KMS-11 (cell line): ENCODE results near the gene MPRIP.

Experiments used
- H2AFZ ChIP-seq: fragments of 200-600 bp; sonication (generic); 2 replicates; pipeline ENCODE4 v1.6.1; 2016; ENCODE audit warnings: antibody characterized with exemption, mixed run types, low read depth
- H3K27ac ChIP-seq: fragments of 200-600 bp; sonication (generic); 2 replicates; pipeline ENCODE4 v1.6.1; 2016; ENCODE audit warnings: mild to moderate bottlenecking, mixed run types
- H3K27me3 ChIP-seq: fragments of 200-600 bp; sonication (generic); 2 replicates; pipeline ENCODE4 v1.6.1; 2017; ENCODE audit warnings: mild to moderate bottlenecking, low read depth, mixed run types, moderate library complexity; ENCODE audit not compliant: insufficient read depth
- H3K36me3 ChIP-seq: fragments of 200-600 bp; sonication (generic); 2 replicates; pipeline ENCODE4 v1.6.1; 2017; ENCODE audit warnings: mild to moderate bottlenecking, mixed run types; ENCODE audit not compliant: insufficient read depth
- H3K4me1 ChIP-seq: fragments of 200-600 bp; sonication (generic); 2 replicates; pipeline ENCODE4 v1.6.1; 2016; ENCODE audit warnings: mild to moderate bottlenecking, low read depth, mixed run types; ENCODE audit not compliant: poor library complexity, severe bottlenecking
- H3K4me2 ChIP-seq: fragments of 200-600 bp; sonication (generic); 2 replicates; pipeline ENCODE4 v1.7.0; 2016; ENCODE audit warnings: mild to moderate bottlenecking, mixed run types
- H3K4me3 ChIP-seq: fragments of 200-600 bp; sonication (generic); IDR thresholded peaks from 2 replicates; pipeline ENCODE4 v1.6.1; 2017; ENCODE audit warnings: low read depth, low read length, mixed read lengths; ENCODE audit not compliant: insufficient read depth
- H3K79me2 ChIP-seq: fragments of 200-600 bp; sonication (generic); 2 replicates; pipeline ENCODE4 v1.6.1; 2016; ENCODE audit warnings: low read depth, mixed run types; ENCODE audit not compliant: insufficient read depth
- H3K9ac ChIP-seq: fragments of 200-600 bp; sonication (generic); 2 replicates; pipeline ENCODE4 v1.6.1; 2016; ENCODE audit warnings: mild to moderate bottlenecking, mixed run types
- H4K20me1 ChIP-seq: fragments of 200-600 bp; sonication (generic); 2 replicates; pipeline ENCODE4 v1.6.1; 2016; ENCODE audit warnings: mild to moderate bottlenecking, mixed run types; ENCODE audit not compliant: insufficient read depth
- TF ChIP-seq, protein P1 (sequence below): fragments of 200-600 bp; sonication (generic); conservative IDR thresholded peaks from 2 replicates; pipeline ENCODE4 v1.6.1; 2017; ENCODE audit warnings: low read depth, mild to moderate bottlenecking, antibody characterized with exemption, low read length, moderate library complexity, mixed read lengths

The MPRIP gene

DNA sequence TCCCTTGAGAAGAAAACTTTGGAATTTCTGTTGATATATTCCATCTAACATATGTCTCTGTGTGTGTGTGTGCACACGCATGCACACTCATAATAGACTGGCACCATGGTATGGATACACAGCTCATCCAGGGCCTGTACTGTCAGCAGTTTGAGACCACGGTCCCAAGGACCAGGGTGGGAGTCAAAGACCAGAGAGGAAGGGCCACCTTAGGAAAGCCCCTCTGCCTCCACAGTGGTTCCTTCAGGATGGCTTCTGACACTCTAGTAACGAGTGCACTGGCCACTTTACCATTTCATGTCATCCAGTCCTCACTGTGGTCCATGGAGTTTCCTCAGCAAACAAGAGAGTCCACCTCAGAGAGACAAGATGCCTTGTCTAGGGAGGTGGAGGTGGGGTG lies 82.1 kb downstream of the MPRIP start:
- Histone ChIP-seq H4K20me1 (no peaks in the 10 kb centered on the region), H3K9ac (no peak overlapping the region), H3K4me2 (no peak overlapping the region), H3K36me3 (no peaks in the 10 kb centered on the region), H3K27ac (no peak overlapping the region), H3K27me3 (no peaks in the 10 kb centered on the region), H3K4me3 (no peak overlapping the region), H3K79me2 (no peaks in the 10 kb centered on the region), H2AFZ (no peak overlapping the region), H3K4me1 (peaks cover 17% of the 10 kb centered on the region)
- TF ChIP-seq, protein P1, sequence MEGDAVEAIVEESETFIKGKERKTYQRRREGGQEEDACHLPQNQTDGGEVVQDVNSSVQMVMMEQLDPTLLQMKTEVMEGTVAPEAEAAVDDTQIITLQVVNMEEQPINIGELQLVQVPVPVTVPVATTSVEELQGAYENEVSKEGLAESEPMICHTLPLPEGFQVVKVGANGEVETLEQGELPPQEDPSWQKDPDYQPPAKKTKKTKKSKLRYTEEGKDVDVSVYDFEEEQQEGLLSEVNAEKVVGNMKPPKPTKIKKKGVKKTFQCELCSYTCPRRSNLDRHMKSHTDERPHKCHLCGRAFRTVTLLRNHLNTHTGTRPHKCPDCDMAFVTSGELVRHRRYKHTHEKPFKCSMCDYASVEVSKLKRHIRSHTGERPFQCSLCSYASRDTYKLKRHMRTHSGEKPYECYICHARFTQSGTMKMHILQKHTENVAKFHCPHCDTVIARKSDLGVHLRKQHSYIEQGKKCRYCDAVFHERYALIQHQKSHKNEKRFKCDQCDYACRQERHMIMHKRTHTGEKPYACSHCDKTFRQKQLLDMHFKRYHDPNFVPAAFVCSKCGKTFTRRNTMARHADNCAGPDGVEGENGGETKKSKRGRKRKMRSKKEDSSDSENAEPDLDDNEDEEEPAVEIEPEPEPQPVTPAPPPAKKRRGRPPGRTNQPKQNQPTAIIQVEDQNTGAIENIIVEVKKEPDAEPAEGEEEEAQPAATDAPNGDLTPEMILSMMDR: no peak

DNA sequence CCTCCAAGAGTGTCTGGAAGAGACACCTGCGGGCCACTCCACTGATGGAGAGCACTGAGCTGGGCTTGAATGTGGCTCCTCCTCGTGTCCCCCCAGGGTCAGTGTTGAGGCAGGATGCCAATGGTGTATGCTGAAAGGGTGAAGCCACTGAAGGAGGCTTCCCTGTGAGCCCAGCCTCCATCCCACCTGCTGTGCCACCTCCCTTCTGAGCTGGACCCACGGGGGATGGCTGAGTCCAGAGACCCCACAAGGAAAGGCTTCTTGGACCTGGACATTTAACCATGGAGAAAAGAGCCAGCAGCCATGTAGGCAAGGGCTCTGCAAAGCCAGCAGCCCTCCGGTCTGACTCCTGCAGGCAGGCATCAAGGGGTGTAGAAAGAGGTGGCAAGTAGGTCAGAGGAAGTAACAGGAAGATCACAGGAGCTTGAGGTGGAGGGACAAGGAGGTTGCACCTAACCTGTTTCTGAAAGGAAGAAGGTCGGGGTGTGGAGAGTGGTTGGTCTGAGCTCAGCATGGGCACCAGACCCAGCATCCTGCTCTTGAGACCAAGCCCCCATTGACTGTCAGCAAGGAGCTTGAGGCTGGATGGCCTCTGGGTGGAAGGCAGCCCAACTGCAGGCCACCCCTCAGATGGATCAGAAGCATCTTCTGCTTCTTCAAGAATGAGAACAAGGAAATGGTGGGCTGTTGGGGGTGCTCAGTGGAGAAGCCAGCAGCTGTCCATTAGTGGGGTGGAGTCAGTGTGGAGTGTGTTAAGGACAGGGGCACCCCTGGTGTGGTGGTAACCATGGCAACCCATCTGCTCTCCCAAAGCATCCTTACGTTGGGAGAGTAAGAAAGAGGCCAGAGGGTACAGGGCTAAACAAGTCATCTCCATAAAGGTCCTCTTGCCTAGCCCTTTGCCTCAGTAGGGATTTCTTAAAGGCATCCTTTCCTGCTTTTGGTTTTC lies 83.2 kb downstream of the MPRIP start:
- TF ChIP-seq, protein P1: no peak
- Histone ChIP-seq H4K20me1 (no peaks in the 10 kb centered on the region), H3K9ac (no peak overlapping the region), H3K4me2 (no peak overlapping the region), H3K4me1 (peaks cover 11% of the 10 kb centered on the region), H3K79me2 (no peaks in the 10 kb centered on the region), H3K4me3 (no peak overlapping the region), H2AFZ (no peak overlapping the region), H3K27ac (no peak overlapping the region), H3K36me3 (no peaks in the 10 kb centered on the region), H3K27me3 (no peaks in the 10 kb centered on the region)

DNA sequence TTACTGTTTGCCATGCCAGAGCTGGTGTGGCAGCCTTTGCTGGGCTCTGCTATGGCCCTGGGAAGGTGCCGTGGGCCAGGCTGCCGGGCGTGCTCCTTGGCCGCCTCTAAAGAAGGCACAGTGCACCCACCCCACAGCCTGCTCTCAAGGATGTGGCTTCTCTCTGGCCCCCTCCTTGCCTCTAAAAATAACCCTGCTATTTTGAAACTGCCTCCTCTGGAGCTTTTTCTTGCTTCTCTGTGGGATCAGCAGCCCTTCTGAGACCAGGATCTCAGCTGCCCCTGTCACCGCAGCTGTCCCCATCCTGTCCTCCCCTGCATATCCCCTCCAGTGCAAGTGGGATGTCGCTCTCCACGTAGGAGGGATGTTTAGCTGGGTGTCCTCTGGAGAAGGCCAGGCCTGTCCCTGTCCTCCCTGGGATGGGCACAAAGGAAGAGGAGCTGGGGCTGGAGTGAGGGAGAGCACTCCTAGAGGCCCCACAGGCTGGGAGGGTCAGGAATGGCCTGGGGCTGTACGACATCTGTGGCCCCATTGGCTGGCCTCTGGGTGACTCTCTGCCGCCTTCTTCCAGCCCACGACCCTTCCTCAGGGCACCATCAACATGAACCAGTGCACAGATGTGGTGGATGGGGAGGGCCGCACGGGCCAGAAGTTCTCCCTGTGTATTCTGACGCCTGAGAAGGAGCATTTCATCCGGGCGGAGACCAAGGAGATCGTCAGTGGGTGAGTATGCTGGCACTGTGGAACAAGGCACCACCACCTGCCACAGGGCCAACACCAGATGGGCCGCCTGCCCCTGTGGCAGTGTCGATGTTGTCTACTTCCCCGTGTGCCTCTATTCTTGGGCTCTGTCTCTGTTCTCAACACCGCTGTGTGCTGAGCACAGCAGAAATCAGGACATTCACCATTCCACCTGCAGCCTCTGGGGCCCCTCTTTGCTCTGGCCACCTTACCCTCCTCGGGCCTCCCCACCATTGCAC lies 84.2 kb downstream of the MPRIP start:
- H4K20me1 ChIP-seq: no peaks in the 10 kb centered on the region
- TF ChIP-seq, protein P1: no peak
- no peak overlapping the region for H3K27ac ChIP-seq

DNA sequence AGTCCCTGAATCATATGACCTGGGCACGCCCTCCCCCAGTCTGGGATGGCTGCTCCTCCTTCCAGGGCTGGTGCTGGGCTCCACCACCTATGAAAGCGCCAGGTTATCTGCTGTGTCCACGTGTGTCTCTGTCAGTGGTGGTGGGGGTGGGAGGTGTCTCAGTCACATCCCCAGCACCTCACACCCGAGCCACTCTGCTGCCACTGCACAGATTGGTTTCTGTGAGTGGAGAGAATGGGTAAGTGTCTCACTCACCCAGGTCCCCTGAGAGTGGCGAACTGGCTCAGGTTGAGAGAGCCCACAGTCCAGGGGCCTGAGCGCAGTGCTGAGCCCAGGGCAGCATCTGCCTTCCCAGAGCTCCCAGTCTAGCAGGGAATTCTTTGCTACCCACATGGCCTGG lies 84.9 kb downstream of the MPRIP start:
- H3K4me2 ChIP-seq: no peak overlapping the region
- no peak overlapping the region for H3K4me3 ChIP-seq
- H3K9ac ChIP-seq: no peak overlapping the region
- H3K27me3 ChIP-seq: no peaks in the 10 kb centered on the region
- TF ChIP-seq, protein P1: no peak
- no peak overlapping the region for H3K27ac ChIP-seq
- H3K79me2 ChIP-seq: no peaks in the 10 kb centered on the region
- H2AFZ ChIP-seq: no peak overlapping the region
- no peaks in the 10 kb centered on the region for H3K36me3 ChIP-seq
- peaks cover 11% of the 10 kb centered on the region for H3K4me1 ChIP-seq
- H4K20me1 ChIP-seq: no peaks in the 10 kb centered on the region

More for the DNA sequence above, 84.2 kb downstream of the MPRIP start:
- Histone ChIP-seq H3K27me3 (no peaks in the 10 kb centered on the region), H3K79me2 (no peaks in the 10 kb centered on the region), H3K4me1 (peaks cover 11% of the 10 kb centered on the region), H2AFZ (no peak overlapping the region), H3K4me2 (no peak overlapping the region), H3K9ac (no peak overlapping the region), H3K36me3 (no peaks in the 10 kb centered on the region), H3K4me3 (no peak overlapping the region)
